HG02943 (cell line): ENCODE data around the gene PIP4K2C.

Source experiments
- ATAC-seq: cut with Tn5 transposase; IDR thresholded peaks from one replicate; pipeline ENCODE4 v1.9.1; 2021; ENCODE audit warnings: mild to moderate bottlenecking, low read depth, moderate library complexity; ENCODE audit not compliant: unreplicated experiment

The PIP4K2C gene

GRCh38 chr12:57619434-57620244 lies 28.6 kb downstream of the PIP4K2C start:
- no peak for ATAC-seq

- no peak for ATAC-seq
Observed at GRCh38 chr12:57620245-57620935, 29.4 kb downstream of the PIP4K2C start.

GRCh38 chr12:57620936-57621496 lies 30.0 kb downstream of the PIP4K2C start:
- ATAC-seq = no peak

- ATAC-seq = no peak
Observed at GRCh38 chr12:57621497-57622292, 30.7 kb downstream of the PIP4K2C start.

- ATAC-seq = no peak
Observed at GRCh38 chr12:57622293-57623245, 31.6 kb downstream of the PIP4K2C start.

GRCh38 chr12:57623385-57623784 lies 32.4 kb downstream of the PIP4K2C start:
- ATAC-seq = no peak

- no peak for ATAC-seq
Observed at GRCh38 chr12:57623811-57624390, 32.9 kb downstream of the PIP4K2C start.

GRCh38 chr12:57624441-57625220 lies 33.6 kb downstream of the PIP4K2C start:
- no peak for ATAC-seq

GRCh38 chr12:57625261-57626032 lies 34.5 kb downstream of the PIP4K2C start:
- no peak for ATAC-seq

GRCh38 chr12:57626111-57626920 lies 35.3 kb downstream of the PIP4K2C start:
- ATAC-seq = no peak

GRCh38 chr12:57626921-57627445 lies 36.0 kb downstream of the PIP4K2C start:
- ATAC-seq = no peak

GRCh38 chr12:57627501-57628279 lies 36.7 kb downstream of the PIP4K2C start:
- no peak for ATAC-seq

- ATAC-seq = no peak
Observed at GRCh38 chr12:57628280-57629191, 37.5 kb downstream of the PIP4K2C start.

- no peak for ATAC-seq
Observed at GRCh38 chr12:57629897-57630471, 39.0 kb downstream of the PIP4K2C start.
